Loucy (cell line): ENCODE results near the gene NID1.

ENCODE experiments used
- H2AFZ ChIP-seq: fragments of 200-600 bp; sonication (generic); 2 replicates; pipeline ENCODE4 v1.6.0; 2016; ENCODE audit warnings: antibody characterized with exemption, mild to moderate bottlenecking, low read length, moderate library complexity
- H3F3A ChIP-seq: fragments of 200-600 bp; 2 replicates; pipeline ENCODE4 v1.6.0; 2016; ENCODE audit warnings: antibody characterized with exemption, low read depth, mild to moderate bottlenecking
- H3K27me3 ChIP-seq: fragments of 200-600 bp; sonication (generic); 2 replicates; pipeline ENCODE4 v1.6.1; 2014; ENCODE audit warnings: low read length, mild to moderate bottlenecking; ENCODE audit not compliant: insufficient read depth, poor library complexity, severe bottlenecking
- H3K36me3 ChIP-seq: fragments of 200-600 bp; sonication (generic); 2 replicates; pipeline ENCODE4 v1.6.1; 2016; ENCODE audit warnings: low read length; ENCODE audit not compliant: insufficient read depth
- H3K4me1 ChIP-seq: fragments of 200-600 bp; sonication (generic); 2 replicates; pipeline ENCODE4 v1.5.1; 2014; ENCODE audit warnings: low read length, mild to moderate bottlenecking; ENCODE audit not compliant: insufficient read depth, poor library complexity, severe bottlenecking
- H3K4me2 ChIP-seq: fragments of 200-600 bp; sonication (generic); 2 replicates; pipeline ENCODE4 v1.6.0; 2014; ENCODE audit warnings: antibody characterized with exemption, low read length, low read depth, mild to moderate bottlenecking; ENCODE audit not compliant: poor library complexity, severe bottlenecking
- H3K4me3 ChIP-seq: fragments of 200-600 bp; sonication (generic); 2 replicates; pipeline ENCODE4 v1.5.1; 2014; ENCODE audit warnings: low read length, mild to moderate bottlenecking, mixed read lengths; ENCODE audit not compliant: poor library complexity, severe bottlenecking
- H3K79me2 ChIP-seq: fragments of 200-600 bp; sonication (generic); 2 replicates; pipeline ENCODE4 v1.6.1; 2014; ENCODE audit warnings: low read length; ENCODE audit not compliant: insufficient read depth
- H3K9ac ChIP-seq: fragments of 200-600 bp; sonication (generic); 2 replicates; pipeline ENCODE4 v1.6.0; 2014; ENCODE audit warnings: mild to moderate bottlenecking, low read depth, low read length, moderate library complexity; ENCODE audit not compliant: poor library complexity, severe bottlenecking
- H3K9me2 ChIP-seq: fragments of 200-600 bp; sonication (generic); replicated peaks from 2 replicates; pipeline ENCODE4 v1.6.1; 2016; ENCODE audit warnings: low read depth, low read length, mixed read lengths
- H3K9me3 ChIP-seq: fragments of 200-600 bp; sonication (generic); 2 replicates; pipeline ENCODE4 v1.6.1; 2014; ENCODE audit warnings: mild to moderate bottlenecking, antibody characterized with exemption, low read length, low read depth; ENCODE audit not compliant: insufficient read depth
- H4K20me1 ChIP-seq: fragments of 200-600 bp; sonication (generic); 2 replicates; pipeline ENCODE4 v1.6.0; 2014; ENCODE audit warnings: antibody characterized with exemption, low read length, mild to moderate bottlenecking; ENCODE audit not compliant: insufficient read depth, poor library complexity, severe bottlenecking
- EZH2phosphoT487 ChIP-seq: fragments of 200-600 bp; IDR thresholded peaks from 2 replicates; pipeline ENCODE4 v1.6.1; 2018; ENCODE audit warnings: antibody characterized with exemption, mild to moderate bottlenecking, moderate library complexity, borderline replicate concordance
- TF ChIP-seq, protein P1 (sequence below): fragments of 200-600 bp; sonication (generic); conservative IDR thresholded peaks from 2 replicates; pipeline ENCODE4 v1.5.1; 2014; ENCODE audit warnings: mild to moderate bottlenecking, antibody characterized with exemption, low read length

NID1 gene

DNA sequence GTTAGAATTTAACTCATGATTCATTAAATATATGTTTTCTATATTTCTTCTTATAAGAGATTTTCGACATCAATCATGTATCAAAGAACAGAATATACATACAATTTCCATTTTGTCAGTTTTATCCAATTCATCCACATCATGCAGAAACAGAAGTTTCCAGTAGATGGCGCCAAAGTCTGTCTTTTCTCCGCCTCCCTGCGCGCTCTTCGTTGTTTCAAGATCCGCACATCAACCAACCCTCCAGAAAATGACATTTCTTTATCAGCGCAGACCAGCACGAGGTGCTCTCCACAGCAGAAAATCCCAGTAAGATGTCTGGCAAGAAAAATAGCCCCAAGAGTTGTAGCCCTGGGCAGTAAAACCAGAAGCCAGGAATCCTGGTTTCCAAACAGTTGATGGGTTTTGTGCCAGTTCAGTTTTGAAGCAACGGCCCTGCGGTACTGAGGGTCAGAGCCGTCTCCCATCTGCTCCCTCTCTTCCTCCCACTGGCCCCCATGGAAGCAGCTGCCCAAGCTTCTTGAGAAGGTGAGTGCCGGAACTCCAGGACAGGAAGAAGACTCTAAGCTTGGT lies 38.8 kb upstream of the NID1 start:
- H3K4me2 ChIP-seq = no peak overlapping the region
- no peaks in the 10 kb centered on the region for H3K9me2 ChIP-seq
- no peaks in the 10 kb centered on the region for H3K79me2 ChIP-seq
- H3F3A ChIP-seq = no peaks in the 10 kb centered on the region
- H3K36me3 ChIP-seq = no peaks in the 10 kb centered on the region
- H3K9me3 ChIP-seq = no peaks in the 10 kb centered on the region
- no peaks in the 10 kb centered on the region for H4K20me1 ChIP-seq
- H3K4me3 ChIP-seq = no peak overlapping the region
- TF ChIP-seq, protein P1, sequence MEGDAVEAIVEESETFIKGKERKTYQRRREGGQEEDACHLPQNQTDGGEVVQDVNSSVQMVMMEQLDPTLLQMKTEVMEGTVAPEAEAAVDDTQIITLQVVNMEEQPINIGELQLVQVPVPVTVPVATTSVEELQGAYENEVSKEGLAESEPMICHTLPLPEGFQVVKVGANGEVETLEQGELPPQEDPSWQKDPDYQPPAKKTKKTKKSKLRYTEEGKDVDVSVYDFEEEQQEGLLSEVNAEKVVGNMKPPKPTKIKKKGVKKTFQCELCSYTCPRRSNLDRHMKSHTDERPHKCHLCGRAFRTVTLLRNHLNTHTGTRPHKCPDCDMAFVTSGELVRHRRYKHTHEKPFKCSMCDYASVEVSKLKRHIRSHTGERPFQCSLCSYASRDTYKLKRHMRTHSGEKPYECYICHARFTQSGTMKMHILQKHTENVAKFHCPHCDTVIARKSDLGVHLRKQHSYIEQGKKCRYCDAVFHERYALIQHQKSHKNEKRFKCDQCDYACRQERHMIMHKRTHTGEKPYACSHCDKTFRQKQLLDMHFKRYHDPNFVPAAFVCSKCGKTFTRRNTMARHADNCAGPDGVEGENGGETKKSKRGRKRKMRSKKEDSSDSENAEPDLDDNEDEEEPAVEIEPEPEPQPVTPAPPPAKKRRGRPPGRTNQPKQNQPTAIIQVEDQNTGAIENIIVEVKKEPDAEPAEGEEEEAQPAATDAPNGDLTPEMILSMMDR = peak; percentile 93
- TF ChIP-seq EZH2phosphoT487 = no peak
- peak overlapping the region; percentile 32; the same call in 1 of the 2 replicates for H2AFZ ChIP-seq
- H3K9ac ChIP-seq = no peak overlapping the region
- no peaks in the 10 kb centered on the region for H3K4me1 ChIP-seq
- no peaks in the 10 kb centered on the region for H3K27me3 ChIP-seq

DNA sequence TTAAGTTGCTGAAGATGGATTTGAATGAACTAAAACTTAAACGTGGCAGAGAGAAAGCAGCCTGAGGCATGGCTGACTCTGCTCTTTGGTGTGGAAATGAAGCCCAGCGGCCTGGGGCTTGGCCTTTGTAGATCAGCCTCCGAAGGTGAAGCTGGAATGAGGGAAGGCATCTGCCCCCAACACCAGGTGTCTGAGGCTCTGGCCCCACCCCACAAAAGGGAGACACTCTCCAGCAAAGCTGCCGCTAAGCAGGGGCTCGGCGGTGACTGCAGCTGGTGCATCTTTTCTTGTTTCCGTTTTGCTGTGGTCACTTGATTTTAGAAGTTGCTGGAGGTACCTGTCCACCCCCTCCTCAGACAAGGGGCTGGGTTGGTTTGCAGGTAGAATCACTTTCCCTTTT lies 38.2 kb upstream of the NID1 start:
- no peaks in the 10 kb centered on the region for H3K79me2 ChIP-seq
- H3K36me3 ChIP-seq = no peaks in the 10 kb centered on the region
- no peak overlapping the region for H3K4me2 ChIP-seq
- H3K4me3 ChIP-seq = no peak overlapping the region
- no peak overlapping the region for H3K9ac ChIP-seq
- no peaks in the 10 kb centered on the region for H3K9me3 ChIP-seq
- H4K20me1 ChIP-seq = no peaks in the 10 kb centered on the region
- no peaks in the 10 kb centered on the region for H3K27me3 ChIP-seq
- no peaks in the 10 kb centered on the region for H3F3A ChIP-seq
- H3K9me2 ChIP-seq = no peaks in the 10 kb centered on the region
- no peak overlapping the region for H2AFZ ChIP-seq
- no peak for TF ChIP-seq EZH2phosphoT487
- TF ChIP-seq, protein P1 = no peak
- H3K4me1 ChIP-seq = no peaks in the 10 kb centered on the region

DNA sequence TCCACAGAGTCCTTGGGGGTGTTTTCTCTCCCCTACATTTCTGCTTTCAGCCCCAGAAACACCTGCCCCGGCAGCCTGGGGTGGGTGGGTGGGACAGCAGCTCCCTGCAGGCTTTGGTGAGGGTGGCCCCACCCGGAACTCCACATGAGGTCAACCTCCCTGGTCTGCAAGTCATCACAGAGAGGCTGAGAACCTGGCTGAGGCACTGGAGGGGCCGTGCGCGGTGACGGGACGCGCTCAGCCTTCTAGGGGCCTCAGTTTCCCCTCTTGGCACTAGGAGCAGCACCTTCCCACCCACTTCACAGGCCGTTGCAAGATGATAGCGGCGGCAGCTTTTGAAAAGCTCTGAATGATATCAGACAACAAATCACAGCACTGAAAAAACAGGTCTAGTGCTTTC lies 37.7 kb upstream of the NID1 start:
- no peak overlapping the region for H3K4me2 ChIP-seq
- no peak overlapping the region for H2AFZ ChIP-seq
- H3K79me2 ChIP-seq = no peaks in the 10 kb centered on the region

More for the DNA sequence above, 37.7 kb upstream of the NID1 start:
- Histone ChIP-seq H3K27me3 (no peaks in the 10 kb centered on the region), H3K9me3 (no peaks in the 10 kb centered on the region), H3K4me1 (no peaks in the 10 kb centered on the region), H3K4me3 (no peak overlapping the region), H3K36me3 (no peaks in the 10 kb centered on the region), H3K9me2 (no peaks in the 10 kb centered on the region), H3F3A (no peaks in the 10 kb centered on the region), H4K20me1 (no peaks in the 10 kb centered on the region), H3K9ac (no peak overlapping the region)
- no peak for TF ChIP-seq EZH2phosphoT487
- TF ChIP-seq, protein P1 = no peak
